Mesodermal cell (in vitro differentiated cells): Measurements from ENCODE around the gene SRCAP.

Experiments
- H3K27ac ChIP-seq: 2 replicates; pipeline ENCODE4 v1.7.0; 2013; ENCODE audit warnings: mild to moderate bottlenecking, low read depth, low read length, moderate library complexity; ENCODE audit not compliant: severe bottlenecking
- H3K36me3 ChIP-seq: 2 replicates; pipeline ENCODE4 v1.7.1; 2013; ENCODE audit warnings: mild to moderate bottlenecking, low read length, moderate library complexity; ENCODE audit not compliant: control insufficient read depth, insufficient read depth
- H3K4me1 ChIP-seq: one replicate; pipeline ENCODE4 v1.7.1; 2013; ENCODE audit warnings: mild to moderate bottlenecking, low read length; ENCODE audit not compliant: insufficient read depth, control insufficient read depth, poor library complexity, severe bottlenecking
- H3K4me3 ChIP-seq: 2 replicates; pipeline ENCODE4 v1.7.0; 2013; ENCODE audit warnings: low read length, control low read depth, mild to moderate bottlenecking; ENCODE audit not compliant: insufficient read depth, poor library complexity, severe bottlenecking; ENCODE audit errors: extremely low read depth
- H3K9me3 ChIP-seq: 2 replicates; pipeline ENCODE4 v1.7.1; 2013; ENCODE audit warnings: mild to moderate bottlenecking, low read length, moderate library complexity; ENCODE audit not compliant: control insufficient read depth
- WGBS, 2 experiments: methylation state at CpG; one replicate each; pipeline ENCODE4 v1.1.5; 2013; ENCODE audit warnings: missing lambda C conversion rate in 2 of 2; ENCODE audit not compliant: insufficient coverage in 2 of 2; 5-methylcytosine and 5-hydroxymethylcytosine counted together

Gene SRCAP

DNA sequence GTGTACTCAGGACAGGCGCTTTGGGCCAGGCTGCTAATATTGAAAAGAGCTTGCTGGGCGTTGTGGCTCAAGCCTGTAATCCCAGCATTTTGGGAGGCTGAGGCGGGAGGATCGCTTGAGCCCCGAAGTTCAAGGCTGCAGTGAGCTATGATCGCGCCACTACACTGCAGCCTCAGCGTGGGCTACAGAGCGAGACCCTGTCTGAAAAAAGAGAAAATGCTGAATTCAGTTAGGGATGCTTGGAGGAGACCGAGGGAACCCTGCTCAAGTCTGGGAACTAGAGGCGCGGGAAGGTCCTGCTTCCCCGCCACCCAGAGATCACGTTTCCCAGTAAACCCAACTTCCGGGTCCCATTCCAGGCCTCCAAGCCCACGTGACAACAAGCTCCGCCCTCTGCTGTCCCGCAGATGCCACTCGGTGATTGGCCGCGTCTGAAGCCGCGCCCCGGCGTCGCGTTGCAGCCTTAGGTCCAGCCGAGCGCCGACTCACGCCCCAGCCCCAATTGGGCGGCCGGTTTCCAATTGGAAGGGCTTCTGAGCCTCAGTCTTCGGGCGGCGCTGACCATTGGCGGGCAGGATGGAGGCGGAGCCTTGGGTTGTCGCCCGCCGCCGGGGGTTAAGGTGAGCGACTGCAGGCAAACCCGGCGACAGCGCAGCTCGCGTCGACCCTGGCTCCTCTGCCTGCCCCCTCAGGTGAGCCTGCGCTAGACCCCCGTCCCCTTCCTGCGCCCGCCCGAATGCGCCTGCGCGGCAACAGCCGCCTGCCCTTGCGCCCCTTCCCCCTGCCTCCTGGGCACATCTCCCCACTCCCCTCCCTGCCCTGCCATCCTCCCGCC, 49.0 kb downstream of the SRCAP start, which contains the start of gene PHKG2:
Gene PHKG2, plus strand, starts transcription at position 627 of the 835 bp plus-strand sequence. CDS start 396 bp downstream, outside the sequence.
- peak within 1 kb of the TSS; percentile 59 for H3K4me3 ChIP-seq
- peaks cover 59% of the 10 kb centered on the region for H3K36me3 ChIP-seq
- H3K4me1 ChIP-seq = peaks cover 12% of the 10 kb centered on the region
- peak within 1 kb of the TSS; percentile 78 for H3K27ac ChIP-seq
- no peaks in the 10 kb centered on the region for H3K9me3 ChIP-seq
- 10 to 13% methylated on average over 34 to 54 of the region's 60 CpGs for WGBS, 2 experiments

- Histone ChIP-seq H3K36me3 (peaks cover 61% of the 10 kb centered on the region), H3K4me3 (peak overlapping the region; percentile 59), H3K27ac (peak overlapping the region; percentile 41), H3K9me3 (no peaks in the 10 kb centered on the region), H3K4me1 (peaks cover 12% of the 10 kb centered on the region)
- 14 to 33% methylated on average over 19 of the region's 36 CpGs for WGBS, 2 experiments
Observed at GRCh38 chr16:30748634-30749445, 49.9 kb downstream of the SRCAP start.

DNA sequence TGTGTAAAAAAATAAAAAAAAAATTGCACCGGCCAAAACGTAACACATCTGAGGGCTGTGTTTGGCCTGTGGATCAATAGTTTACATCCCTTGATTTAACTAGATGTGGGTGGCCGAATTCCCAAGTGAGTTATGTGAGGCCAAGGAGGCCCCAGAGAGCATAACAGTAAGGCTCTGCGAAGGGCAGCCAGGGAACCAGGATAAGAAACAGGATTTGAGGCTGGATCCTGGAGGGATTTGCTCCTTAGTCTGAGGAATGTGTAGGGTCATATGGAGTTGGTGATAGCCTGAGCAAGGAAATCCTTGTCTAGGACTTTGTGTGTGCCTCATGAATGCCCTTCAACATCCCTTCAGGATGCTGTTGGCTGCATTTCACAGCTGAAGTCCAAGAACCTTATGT, 51.2 kb downstream of the SRCAP start:
- WGBS, 2 experiments = 94 to 100% methylated on average over 4 of the region's 4 CpGs
- peaks cover 61% of the 10 kb centered on the region for H3K36me3 ChIP-seq

GRCh38 chr16:30750876-30751465, 52.0 kb downstream of the SRCAP start:
- peaks cover 62% of the 10 kb centered on the region for H3K36me3 ChIP-seq
- no peak overlapping the region for H3K4me3 ChIP-seq
- H3K27ac ChIP-seq = no peak overlapping the region
- WGBS, 2 experiments = 92 to 96% methylated on average over 20 of the region's 20 CpGs
- no peaks in the 10 kb centered on the region for H3K9me3 ChIP-seq
- H3K4me1 ChIP-seq = peaks cover 12% of the 10 kb centered on the region

More for the DNA sequence above, 51.2 kb downstream of the SRCAP start:
- H3K4me1 ChIP-seq = peaks cover 12% of the 10 kb centered on the region
- no peak overlapping the region for H3K27ac ChIP-seq
- no peaks in the 10 kb centered on the region for H3K9me3 ChIP-seq
- H3K4me3 ChIP-seq = no peak overlapping the region

DNA sequence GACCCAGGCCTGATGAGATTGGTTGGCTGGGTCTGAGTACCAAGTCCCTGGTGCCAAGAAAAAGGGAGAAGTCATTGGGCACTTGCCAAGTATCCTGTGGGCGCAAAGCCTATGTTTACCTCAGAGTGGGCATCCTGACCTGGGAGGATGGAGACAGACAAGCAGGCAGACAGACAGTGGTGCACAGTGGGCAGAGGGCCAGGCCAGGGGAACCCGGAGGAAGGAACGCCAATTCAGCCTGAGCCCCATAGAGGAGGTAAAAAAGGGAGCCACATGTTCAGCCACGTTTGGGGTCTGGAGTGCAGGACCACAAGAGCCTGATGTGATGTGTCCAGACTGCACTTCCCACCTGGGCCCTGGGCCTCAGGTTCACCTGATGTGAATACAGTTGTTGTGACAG, 54.6 kb downstream of the SRCAP start:
- H3K4me3 ChIP-seq = no peak overlapping the region
- H3K27ac ChIP-seq = no peak overlapping the region
- peaks cover 73% of the 10 kb centered on the region for H3K36me3 ChIP-seq
- 95% methylated on average over 4 of the region's 4 CpGs for WGBS, 2 experiments
- H3K9me3 ChIP-seq = no peaks in the 10 kb centered on the region
- peaks cover 6% of the 10 kb centered on the region for H3K4me1 ChIP-seq

DNA sequence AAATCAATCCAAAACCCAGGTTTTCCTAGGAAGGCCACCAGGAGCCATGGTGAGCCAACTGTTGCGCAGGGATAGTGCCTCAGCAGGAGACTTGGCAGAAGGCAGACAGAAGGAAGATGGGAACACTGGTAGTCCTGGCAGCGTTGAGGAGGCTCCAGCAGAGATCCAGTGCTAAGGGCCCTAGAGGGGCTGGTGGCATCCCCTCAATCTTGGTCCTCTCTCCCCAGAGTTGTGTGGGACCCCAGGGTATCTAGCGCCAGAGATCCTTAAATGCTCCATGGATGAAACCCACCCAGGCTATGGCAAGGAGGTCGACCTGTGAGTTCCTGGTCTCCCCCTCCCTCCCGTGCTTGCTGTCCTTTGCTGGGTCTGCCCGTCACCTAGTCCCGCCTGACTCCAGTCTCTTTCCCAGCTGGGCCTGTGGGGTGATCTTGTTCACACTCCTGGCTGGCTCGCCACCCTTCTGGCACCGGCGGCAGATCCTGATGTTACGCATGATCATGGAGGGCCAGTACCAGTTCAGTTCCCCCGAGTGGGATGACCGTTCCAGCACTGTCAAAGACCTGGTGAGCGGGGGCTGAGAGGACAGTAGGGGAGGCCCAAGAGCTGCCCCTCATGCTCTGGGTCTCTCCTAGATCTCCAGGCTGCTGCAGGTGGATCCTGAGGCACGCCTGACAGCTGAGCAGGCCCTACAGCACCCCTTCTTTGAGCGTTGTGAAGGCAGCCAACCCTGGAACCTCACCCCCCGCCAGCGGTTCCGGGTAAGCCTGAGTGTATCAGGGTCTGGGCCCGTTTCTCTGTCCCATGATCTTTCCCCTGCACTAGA, 57.2 kb downstream of the SRCAP start:
- WGBS, 2 experiments = 96 to 97% methylated on average over 17 to 19 of the region's 20 CpGs

GRCh38 chr16:30756781-30757100, 57.8 kb downstream of the SRCAP start:
- no peaks in the 10 kb centered on the region for H3K9me3 ChIP-seq
- H3K27ac ChIP-seq = no peak overlapping the region
- peaks cover 67% of the 10 kb centered on the region for H3K36me3 ChIP-seq
- H3K4me1 ChIP-seq = peaks cover 2% of the 10 kb centered on the region
- H3K4me3 ChIP-seq = no peak overlapping the region
- WGBS, 2 experiments = 91 to 99% methylated on average over 12 of the region's 13 CpGs

More for the DNA sequence above, 57.2 kb downstream of the SRCAP start:
- H3K36me3 ChIP-seq = peaks cover 72% of the 10 kb centered on the region
- peaks cover 2% of the 10 kb centered on the region for H3K4me1 ChIP-seq
- H3K27ac ChIP-seq = no peak overlapping the region
- H3K4me3 ChIP-seq = no peak overlapping the region
- no peaks in the 10 kb centered on the region for H3K9me3 ChIP-seq

DNA sequence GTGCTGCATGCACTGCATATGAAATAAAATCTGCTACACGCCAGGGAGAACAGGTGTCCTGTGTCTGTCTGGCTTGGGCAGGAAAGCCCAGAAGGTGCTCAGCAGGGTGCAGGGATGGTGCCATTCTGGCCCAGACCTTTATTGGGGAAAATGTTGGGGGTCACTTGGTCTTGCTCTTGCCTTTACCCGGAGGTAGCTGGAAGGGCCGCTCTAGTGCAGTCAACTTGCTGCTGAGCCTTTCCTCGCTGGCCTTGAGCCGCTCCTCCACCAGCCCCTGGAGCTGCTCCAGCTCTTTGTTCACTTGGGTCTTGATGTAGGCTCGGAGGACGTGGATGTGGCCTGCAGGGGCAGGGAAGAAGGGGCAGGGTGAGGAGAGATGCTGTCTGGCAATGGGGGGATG, 58.3 kb downstream of the SRCAP start:
- 100% methylated on average over 4 to 7 of the region's 7 CpGs for WGBS, 2 experiments
- Histone ChIP-seq H3K36me3 (peaks cover 64% of the 10 kb centered on the region), H3K9me3 (no peaks in the 10 kb centered on the region), H3K4me1 (peaks cover 2% of the 10 kb centered on the region), H3K4me3 (no peak overlapping the region), H3K27ac (no peak overlapping the region)

DNA sequence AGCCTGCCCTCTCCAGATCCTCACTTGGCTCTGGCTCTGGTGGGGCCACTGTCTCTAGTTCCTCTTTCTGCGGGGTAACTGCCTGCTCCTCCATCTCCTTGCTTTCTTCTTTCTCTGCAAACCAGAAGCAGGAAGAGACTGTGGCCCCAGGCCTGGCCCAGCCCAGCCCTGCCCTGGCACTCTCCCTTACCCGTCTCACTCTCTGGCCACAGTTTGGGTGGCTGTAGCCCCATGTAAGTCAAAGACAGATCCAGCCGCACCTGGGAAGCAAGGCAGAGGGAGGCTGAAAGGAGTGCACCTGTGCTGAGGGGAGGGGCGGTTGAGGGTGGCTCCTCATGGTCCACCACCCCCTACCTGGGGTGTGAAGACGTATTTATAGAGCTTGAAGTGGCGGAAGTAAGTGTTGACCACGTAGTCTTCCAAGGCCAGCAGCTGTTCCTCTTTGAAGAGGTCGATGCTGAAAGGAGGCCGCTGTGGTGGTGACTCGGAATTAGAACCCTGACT, 60.1 kb downstream of the SRCAP start:
- H3K36me3 ChIP-seq = peaks cover 61% of the 10 kb centered on the region
- H3K4me1 ChIP-seq = peaks cover 16% of the 10 kb centered on the region
- H3K4me3 ChIP-seq = no peak overlapping the region
- H3K27ac ChIP-seq = no peak overlapping the region
- 91 to 96% methylated on average over 7 to 10 of the region's 10 CpGs for WGBS, 2 experiments
- no peaks in the 10 kb centered on the region for H3K9me3 ChIP-seq
